Measurements from ENCODE around the gene PIN4.

DNA sequence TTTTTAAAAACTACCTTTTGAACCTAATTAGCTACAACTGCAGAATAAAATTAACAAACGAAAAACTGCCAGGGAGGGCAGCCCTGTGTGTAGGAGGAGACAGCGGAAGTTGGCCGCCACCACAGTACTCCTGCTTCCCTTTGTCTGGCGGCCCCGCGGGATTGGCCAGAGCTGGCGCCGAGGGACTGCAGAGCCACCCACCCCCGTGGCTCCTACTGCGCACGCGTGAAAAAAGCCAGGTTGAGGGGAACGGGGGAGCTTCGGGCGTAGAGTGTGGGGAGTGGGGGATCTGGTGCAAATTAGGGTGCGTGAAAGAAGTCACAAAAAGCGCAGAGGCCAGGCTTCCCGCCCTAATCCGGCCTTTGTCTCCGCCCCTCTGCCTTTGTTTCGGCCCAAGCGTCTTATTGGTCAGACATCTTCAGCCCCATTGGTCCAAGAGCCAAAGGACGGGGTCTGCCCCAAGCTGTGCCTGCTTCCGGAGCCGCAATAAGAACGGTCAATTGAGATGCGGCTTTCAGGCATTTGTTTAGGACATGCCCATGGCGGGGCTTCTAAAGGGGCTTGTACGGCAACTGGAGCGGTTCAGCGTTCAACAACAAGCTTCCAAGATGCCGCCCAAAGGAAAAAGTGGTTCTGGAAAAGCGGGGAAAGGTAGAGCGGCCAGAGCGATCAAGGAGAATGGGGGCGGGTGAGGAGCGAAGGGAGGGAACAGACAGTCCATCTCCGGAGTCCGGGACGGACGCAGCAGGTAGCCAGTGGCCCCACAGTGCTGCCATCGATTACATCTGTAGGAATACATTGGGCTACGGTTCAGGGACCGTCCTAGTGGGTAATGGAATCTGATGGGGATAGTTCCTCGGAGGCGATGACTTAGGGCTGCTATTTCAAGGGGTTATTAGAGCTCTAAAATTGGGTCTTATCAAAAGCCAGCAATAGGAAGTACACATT lies at the start of gene PIN4:
- TF ChIP-seq, protein P1, sequence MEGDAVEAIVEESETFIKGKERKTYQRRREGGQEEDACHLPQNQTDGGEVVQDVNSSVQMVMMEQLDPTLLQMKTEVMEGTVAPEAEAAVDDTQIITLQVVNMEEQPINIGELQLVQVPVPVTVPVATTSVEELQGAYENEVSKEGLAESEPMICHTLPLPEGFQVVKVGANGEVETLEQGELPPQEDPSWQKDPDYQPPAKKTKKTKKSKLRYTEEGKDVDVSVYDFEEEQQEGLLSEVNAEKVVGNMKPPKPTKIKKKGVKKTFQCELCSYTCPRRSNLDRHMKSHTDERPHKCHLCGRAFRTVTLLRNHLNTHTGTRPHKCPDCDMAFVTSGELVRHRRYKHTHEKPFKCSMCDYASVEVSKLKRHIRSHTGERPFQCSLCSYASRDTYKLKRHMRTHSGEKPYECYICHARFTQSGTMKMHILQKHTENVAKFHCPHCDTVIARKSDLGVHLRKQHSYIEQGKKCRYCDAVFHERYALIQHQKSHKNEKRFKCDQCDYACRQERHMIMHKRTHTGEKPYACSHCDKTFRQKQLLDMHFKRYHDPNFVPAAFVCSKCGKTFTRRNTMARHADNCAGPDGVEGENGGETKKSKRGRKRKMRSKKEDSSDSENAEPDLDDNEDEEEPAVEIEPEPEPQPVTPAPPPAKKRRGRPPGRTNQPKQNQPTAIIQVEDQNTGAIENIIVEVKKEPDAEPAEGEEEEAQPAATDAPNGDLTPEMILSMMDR (IDR thresholded peaks at IDR 0.05): no peak
- TF ChIP-seq POLR2A (IDR thresholded peaks at IDR 0.05) (peak in 1 of 2 donors; percentile 14), POLR2AphosphoS5 (IDR thresholded peaks at IDR 0.05) (peak in 3 of 4 donors; percentile 29 to 80 (median 42))
